Measurements from ENCODE around the gene FLYWCH2.
A peak's percentile ranks its signal among the peaks of the same experiment; 100 is the strongest.

FLYWCH2 gene

GRCh38 chr16:2859686-2860265, 23.2 kb upstream of the FLYWCH2 start:
- H3K27ac Mint-ChIP-seq, result no peak overlapping the region
- H3K4me3 Mint-ChIP-seq, result no peak overlapping the region
- H3K27me3 Mint-ChIP-seq (ENCODE audit: low read depth), result peaks cover 8% of the 10 kb centered on the region
- no peaks in the 10 kb centered on the region for H3K36me3 Mint-ChIP-seq (ENCODE audit: low read depth)
- H3K9me3 Mint-ChIP-seq, result peaks cover 5% of the 10 kb centered on the region
- H3K4me1 Mint-ChIP-seq (ENCODE audit: low read depth), result peaks cover 4% of the 10 kb centered on the region
- no peak for DNase-seq (ENCODE audit: low spot score)

- Mint-ChIP-seq H3K36me3 (ENCODE audit: low read depth) (no peaks in the 10 kb centered on the region), H3K4me3 (no peak overlapping the region), H3K4me1 (ENCODE audit: low read depth) (peaks cover 4% of the 10 kb centered on the region), H3K27me3 (ENCODE audit: low read depth) (peaks cover 13% of the 10 kb centered on the region), H3K9me3 (peaks cover 5% of the 10 kb centered on the region), H3K27ac (no peak overlapping the region)
- no peak for DNase-seq (ENCODE audit: low spot score)
Observed at GRCh38 chr16:2860826-2861567, 22.0 kb upstream of the FLYWCH2 start.

- no peak overlapping the region for H3K27ac Mint-ChIP-seq
- DNase-seq (ENCODE audit: low spot score), result no peak
- H3K4me1 Mint-ChIP-seq (ENCODE audit: low read depth), result peaks cover 10% of the 10 kb centered on the region
- H3K4me3 Mint-ChIP-seq, result no peak overlapping the region
- peaks cover 11% of the 10 kb centered on the region for H3K27me3 Mint-ChIP-seq (ENCODE audit: low read depth)
- H3K36me3 Mint-ChIP-seq (ENCODE audit: low read depth), result no peaks in the 10 kb centered on the region
- H3K9me3 Mint-ChIP-seq, result peaks cover 5% of the 10 kb centered on the region
Observed at GRCh38 chr16:2865651-2866050, 17.4 kb upstream of the FLYWCH2 start.

- DNase-seq (ENCODE audit: low spot score), result no peak
- peaks cover 10% of the 10 kb centered on the region for H3K4me1 Mint-ChIP-seq (ENCODE audit: low read depth)
- no peaks in the 10 kb centered on the region for H3K36me3 Mint-ChIP-seq (ENCODE audit: low read depth)
- H3K9me3 Mint-ChIP-seq, result peaks cover 1% of the 10 kb centered on the region
- H3K27me3 Mint-ChIP-seq (ENCODE audit: low read depth), result peaks cover 11% of the 10 kb centered on the region
- peak overlapping the region; percentile 47 for H3K4me3 Mint-ChIP-seq
- H3K27ac Mint-ChIP-seq, result no peak overlapping the region
Observed at GRCh38 chr16:2866431-2866830, 16.6 kb upstream of the FLYWCH2 start.

GRCh38 chr16:2867661-2867986, 15.4 kb upstream of the FLYWCH2 start:
- Mint-ChIP-seq H3K36me3 (ENCODE audit: low read depth) (no peaks in the 10 kb centered on the region), H3K9me3 (no peaks in the 10 kb centered on the region), H3K27me3 (ENCODE audit: low read depth) (peaks cover 11% of the 10 kb centered on the region), H3K27ac (peak overlapping the region; percentile 84), H3K4me3 (peak overlapping the region; percentile 89), H3K4me1 (ENCODE audit: low read depth) (peaks cover 10% of the 10 kb centered on the region)
- no peak for DNase-seq (ENCODE audit: low spot score)

GRCh38 chr16:2867987-2868789, 14.8 kb upstream of the FLYWCH2 start:
- H3K36me3 Mint-ChIP-seq (ENCODE audit: low read depth), result no peaks in the 10 kb centered on the region
- H3K9me3 Mint-ChIP-seq, result no peaks in the 10 kb centered on the region
- peak; percentile 95 for DNase-seq (ENCODE audit: low spot score)
- peaks cover 11% of the 10 kb centered on the region for H3K27me3 Mint-ChIP-seq (ENCODE audit: low read depth)
- H3K4me3 Mint-ChIP-seq, result peak overlapping the region; percentile 89
- peak overlapping the region; percentile 84 for H3K27ac Mint-ChIP-seq
- peaks cover 10% of the 10 kb centered on the region for H3K4me1 Mint-ChIP-seq (ENCODE audit: low read depth)

GRCh38 chr16:2871926-2872325, 11.1 kb upstream of the FLYWCH2 start:
- H3K36me3 Mint-ChIP-seq (ENCODE audit: low read depth), result no peaks in the 10 kb centered on the region
- H3K27ac Mint-ChIP-seq, result no peak overlapping the region
- no peak for DNase-seq (ENCODE audit: low spot score)
- peaks cover 3% of the 10 kb centered on the region for H3K27me3 Mint-ChIP-seq (ENCODE audit: low read depth)
- no peaks in the 10 kb centered on the region for H3K9me3 Mint-ChIP-seq
- H3K4me1 Mint-ChIP-seq (ENCODE audit: low read depth), result peaks cover 2% of the 10 kb centered on the region
- no peak overlapping the region for H3K4me3 Mint-ChIP-seq

GRCh38 chr16:2874032-2874911, 8.7 kb upstream of the FLYWCH2 start:
- Mint-ChIP-seq H3K9me3 (no peaks in the 10 kb centered on the region), H3K27ac (no peak overlapping the region), H3K27me3 (ENCODE audit: low read depth) (peaks cover 3% of the 10 kb centered on the region), H3K4me1 (ENCODE audit: low read depth) (no peaks in the 10 kb centered on the region), H3K4me3 (no peak overlapping the region), H3K36me3 (ENCODE audit: low read depth) (no peaks in the 10 kb centered on the region)
- DNase-seq (ENCODE audit: low spot score), result no peak

GRCh38 chr16:2874912-2875362, 8.1 kb upstream of the FLYWCH2 start:
- peaks cover 3% of the 10 kb centered on the region for H3K27me3 Mint-ChIP-seq (ENCODE audit: low read depth)
- no peaks in the 10 kb centered on the region for H3K4me1 Mint-ChIP-seq (ENCODE audit: low read depth)

GRCh38 chr16:2879854-2880508, 3.0 kb upstream of the FLYWCH2 start:
- peaks cover 7% of the 10 kb centered on the region for H3K9me3 Mint-ChIP-seq
- DNase-seq (ENCODE audit: low spot score), result no peak
- H3K4me1 Mint-ChIP-seq (ENCODE audit: low read depth), result peaks cover 9% of the 10 kb centered on the region
- peaks cover 3% of the 10 kb centered on the region for H3K27me3 Mint-ChIP-seq (ENCODE audit: low read depth)
- H3K4me3 Mint-ChIP-seq, result no peak overlapping the region
- H3K27ac Mint-ChIP-seq, result no peak overlapping the region
- no peaks in the 10 kb centered on the region for H3K36me3 Mint-ChIP-seq (ENCODE audit: low read depth)

More at GRCh38 chr16:2874912-2875362, 8.1 kb upstream of the FLYWCH2 start:
- H3K27ac Mint-ChIP-seq, result no peak overlapping the region
- peaks cover 5% of the 10 kb centered on the region for H3K9me3 Mint-ChIP-seq
- H3K36me3 Mint-ChIP-seq (ENCODE audit: low read depth), result no peaks in the 10 kb centered on the region
- no peak overlapping the region for H3K4me3 Mint-ChIP-seq
- DNase-seq (ENCODE audit: low spot score), result peak; percentile 58

- Mint-ChIP-seq H3K4me1 (ENCODE audit: low read depth) (peaks cover 12% of the 10 kb centered on the region), H3K36me3 (ENCODE audit: low read depth) (peaks cover 2% of the 10 kb centered on the region), H3K4me3 (peak overlapping the region; percentile 93), H3K9me3 (peaks cover 7% of the 10 kb centered on the region), H3K27ac (peak overlapping the region; percentile 97), H3K27me3 (ENCODE audit: low read depth) (no peaks in the 10 kb centered on the region)
- DNase-seq (ENCODE audit: low spot score), result peak; percentile 42
Observed at GRCh38 chr16:2881783-2882649, 999 bp upstream of the FLYWCH2 start.

- DNase-seq (ENCODE audit: low spot score), result no peak
- H3K27me3 Mint-ChIP-seq (ENCODE audit: low read depth), result no peaks in the 10 kb centered on the region
- peaks cover 3% of the 10 kb centered on the region for H3K36me3 Mint-ChIP-seq (ENCODE audit: low read depth)
- peaks cover 12% of the 10 kb centered on the region for H3K4me1 Mint-ChIP-seq (ENCODE audit: low read depth)
- peaks cover 7% of the 10 kb centered on the region for H3K9me3 Mint-ChIP-seq
- peak overlapping the region; percentile 93 for H3K4me3 Mint-ChIP-seq
- H3K27ac Mint-ChIP-seq, result peak overlapping the region; percentile 84
Observed at GRCh38 chr16:2883458-2883908, 468 bp downstream of the FLYWCH2 start.

Measured in T-helper 2 cell treated with Interferon-gamma antibody and Interleukin-4, amounts not matched to agents 5 μg/mL and 100 μg/mL, for 36 hours (primary cell).